Keratinocyte (primary cell): Measurements from ENCODE around the gene P3H1. TPM values are rescaled to one million over a fixed set of nuclear protein-coding genes. Genes with fewer than 3 reads are reported as not detected.

Source experiments
- DNase-seq: peaks from one replicate; pipeline ENCODE4 v3.0.0-alpha.2; 2011; ENCODE audit warnings: low read depth, missing footprints, low spot score
- FAIRE-seq: peaks from 2 replicates; lab custom pipeline; 2011; peaks lifted over from hg19 to GRCh38; lab: Jason Lieb, UNC
- H2AFZ ChIP-seq: 2 replicates; pipeline ENCODE4 v1.6.0; 2012; ENCODE audit warnings: low read length, control low read depth, inconsistent platforms; ENCODE audit not compliant: control insufficient read depth
- H3K27ac ChIP-seq: 2 replicates; pipeline ENCODE4 v1.5.1; 2011; ENCODE audit warnings: low read length; ENCODE audit not compliant: control insufficient read depth, insufficient read depth
- H3K27me3 ChIP-seq: 3 replicates; pipeline ENCODE4 v1.6.0; 2011; ENCODE audit warnings: low read length; ENCODE audit not compliant: control insufficient read depth, insufficient read depth; ENCODE audit errors: extremely low read depth
- H3K36me3 ChIP-seq, 2 experiments: 2 replicates in 1 of 2; 3 replicates in 1 of 2; pipeline ENCODE4 v1.5.1; 2011; ENCODE audit warnings: low read length in 2 of 2, mild to moderate bottlenecking in 1 of 2; ENCODE audit not compliant: control insufficient read depth in 2 of 2, insufficient read depth in 2 of 2; ENCODE audit errors: extremely low read depth in 1 of 2
- H3K4me1 ChIP-seq: 3 replicates; pipeline ENCODE4 v1.5.1; 2011; ENCODE audit warnings: low read length; ENCODE audit not compliant: control insufficient read depth, insufficient read depth; ENCODE audit errors: extremely low read depth
- H3K4me2 ChIP-seq: 3 replicates; pipeline ENCODE4 v1.6.0; 2011; ENCODE audit warnings: low read depth, low read length; ENCODE audit not compliant: control insufficient read depth, insufficient read depth; ENCODE audit errors: extremely low read depth
- H3K4me3 ChIP-seq, 3 experiments: fragments of 200-600 bp in 1 of 3; sonication (generic) in 1 of 3; 2 replicates in 2 of 3; 3 replicates in 1 of 3; pipeline ENCODE4 v1.5.1; 2011 to 2016; ENCODE audit warnings: low read length in 3 of 3, mild to moderate bottlenecking in 3 of 3, control low read depth in 2 of 3, inconsistent platforms in 1 of 3, low read depth in 1 of 3, mixed read lengths in 1 of 3, mixed run types in 1 of 3, moderate library complexity in 1 of 3; ENCODE audit not compliant: control insufficient read depth in 2 of 3, insufficient read depth in 2 of 3; ENCODE audit errors: extremely low read depth in 1 of 3
- H3K79me2 ChIP-seq: 2 replicates; pipeline ENCODE4 v1.6.0; 2012; ENCODE audit warnings: low read length; ENCODE audit not compliant: control insufficient read depth, insufficient read depth
- H3K9ac ChIP-seq: 3 replicates; pipeline ENCODE4 v1.6.0; 2011; ENCODE audit warnings: low read length; ENCODE audit not compliant: control insufficient read depth, insufficient read depth; ENCODE audit errors: extremely low read depth
- H3K9me1 ChIP-seq: 3 replicates; pipeline ENCODE4 v1.6.0; 2011; ENCODE audit warnings: low read length; ENCODE audit not compliant: control insufficient read depth, insufficient read depth; ENCODE audit errors: extremely low read depth
- H3K9me3 ChIP-seq: 2 replicates; pipeline ENCODE4 v1.5.1; 2012; ENCODE audit warnings: low read depth, low read length; ENCODE audit not compliant: control insufficient read depth
- H4K20me1 ChIP-seq: 3 replicates; pipeline ENCODE4 v1.6.0; 2011; ENCODE audit warnings: low read length; ENCODE audit not compliant: control insufficient read depth, insufficient read depth; ENCODE audit errors: extremely low read depth
- CTCF ChIP-seq, 3 experiments: IDR thresholded peaks in 1 of 3; conservative IDR thresholded peaks in 1 of 3; optimal IDR thresholded peaks in 1 of 3; 2 replicates in 2 of 3; 3 replicates in 1 of 3; pipeline versions ENCODE3 to v1.5.1; 2011; ENCODE audit warnings: low read length in 3 of 3, mild to moderate bottlenecking in 3 of 3, moderate library complexity in 2 of 3, control low read depth in 1 of 3, inconsistent platforms in 1 of 3; ENCODE audit not compliant: insufficient read depth in 2 of 3; ENCODE audit errors: extremely low read depth in 1 of 3
- EZH2 ChIP-seq: IDR thresholded peaks from one replicate; pipeline ENCODE4 v1.6.1; 2012; ENCODE audit warnings: inconsistent platforms, mild to moderate bottlenecking, low read length, moderate library complexity
- dilution Hi-C: fragments of 300-500 bp; cut with MboI; formaldehyde crosslinking; loops from one replicate; pipeline ENCODE4 v1.7.0; 2020; ENCODE audit warnings: low sequenced_read_pairs; ENCODE audit not compliant: extremely low pct_ligation_motif_present
- polyA plus RNA-seq, 5 experiments: library from polyadenylated mRNA; depleted of rRNA in 3 of 5; stranded (reverse) in 3 of 5; stranded (forward) in 1 of 5; unstranded in 1 of 5; fragments of >200 nt; gene quantifications; 1 replicate in 1 of 5; 2 replicates in 3 of 5; 3 replicates in 1 of 5; pipeline versions ENCODE4 v1.2.1 to v1.2.3, GENCODE V29; 2011 to 2012; ENCODE audit warnings: missing spikeins in 2 of 5, low read depth in 1 of 5, low replicate concordance in 1 of 5

P3H1 gene
- polyA plus RNA-seq, 1 donor (not counting 4 experiments of a cell fraction or from before 2014, with no cell fraction given), result 24.4 TPM

- no peak overlapping the region for H3K9ac ChIP-seq
- no peaks in the 10 kb centered on the region for H3K27me3 ChIP-seq
- TF ChIP-seq CTCF (optimal IDR thresholded peaks at IDR 0.05 in 1 of 3, IDR thresholded peaks at IDR 0.05 in 1 of 3, conservative IDR thresholded peaks at IDR 0.05 in 1 of 3; ENCODE audit: extremely low read depth in 1 of 3, insufficient read depth in 2 of 3, low read length in 3 of 3), result no peak
- no peak for TF ChIP-seq EZH2
- H3K4me1 ChIP-seq, result peaks cover 44% of the 10 kb centered on the region
- H3K27ac ChIP-seq, result no peak overlapping the region
- H3K36me3 ChIP-seq, result no peaks in the 10 kb centered on the region
- no peak overlapping the region for H3K4me3 ChIP-seq
- no peaks in the 10 kb centered on the region for H3K79me2 ChIP-seq
- no peak overlapping the region for H2AFZ ChIP-seq
- H3K9me1 ChIP-seq, result peaks cover 2% of the 10 kb centered on the region
- no peaks in the 10 kb centered on the region for H4K20me1 ChIP-seq
- no peak for FAIRE-seq
- dilution Hi-C loops, result no loop called here
- no peak overlapping the region for H3K4me2 ChIP-seq
- no peak for DNase-seq
- no peaks in the 10 kb centered on the region for H3K9me3 ChIP-seq
Measured at GRCh38 chr1:42738678-42739226, 28.1 kb downstream of the P3H1 start.

GRCh38 chr1:42737986-42738677, 28.7 kb downstream of the P3H1 start:
- no peak overlapping the region for H2AFZ ChIP-seq
- no peak overlapping the region for H3K9ac ChIP-seq
- no peaks in the 10 kb centered on the region for H3K9me3 ChIP-seq
- H3K4me2 ChIP-seq, result no peak overlapping the region
- no peaks in the 10 kb centered on the region for H3K27me3 ChIP-seq
- no peaks in the 10 kb centered on the region for H3K36me3 ChIP-seq
- H3K4me1 ChIP-seq, result peaks cover 38% of the 10 kb centered on the region
- H3K9me1 ChIP-seq, result peaks cover 2% of the 10 kb centered on the region
- no peak for TF ChIP-seq CTCF (optimal IDR thresholded peaks at IDR 0.05 in 1 of 3, IDR thresholded peaks at IDR 0.05 in 1 of 3, conservative IDR thresholded peaks at IDR 0.05 in 1 of 3; ENCODE audit: extremely low read depth in 1 of 3, insufficient read depth in 2 of 3, low read length in 3 of 3)
- TF ChIP-seq EZH2, result no peak
- dilution Hi-C loops, result no loop called here
- no peak for DNase-seq
- no peak for FAIRE-seq
- no peaks in the 10 kb centered on the region for H3K79me2 ChIP-seq
- no peak overlapping the region for H3K27ac ChIP-seq
- no peaks in the 10 kb centered on the region for H4K20me1 ChIP-seq
- no peak overlapping the region for H3K4me3 ChIP-seq
